K562 (cell line): Measurements from ENCODE around the gene SLC6A7. TPM values are rescaled to one million over a fixed set of nuclear protein-coding genes. Genes with fewer than 3 reads are reported as not detected.

ENCODE experiments used
- BDP1 ChIP-seq: IDR thresholded peaks from 3 replicates; pipeline ENCODE4 v1.6.1; 2011; ENCODE audit not compliant: insufficient read length, insufficient read depth
- CHD7 ChIP-seq: fragments of 200-600 bp; sonication (generic); IDR thresholded peaks from one replicate; pipeline ENCODE4 v1.6.1; 2012; ENCODE audit warnings: mild to moderate bottlenecking, low read depth, low read length, inconsistent platforms
- ETS1 ChIP-seq: conservative IDR thresholded peaks from 2 replicates; pipeline ENCODE4 v1.6.1; 2011; ENCODE audit warnings: low read depth, mild to moderate bottlenecking, low read length; ENCODE audit not compliant: control insufficient read depth
- FOSL1 ChIP-seq: fragments of 200-800 bp; sonication (Bioruptor generic); conservative IDR thresholded peaks from 2 replicates; pipeline ENCODE4 v1.6.1; 2016; ENCODE audit warnings: missing genetic modification characterization, missing compliant biosample characterization
- FOXK2 ChIP-seq, 2 experiments: fragments of 450-650 bp; IDR thresholded peaks in 1 of 2; conservative IDR thresholded peaks in 1 of 2; 2 replicates each; pipeline ENCODE4 v1.6.1; 2016; ENCODE audit warnings: low read depth in 2 of 2, mild to moderate bottlenecking in 1 of 2
- JUN ChIP-seq, 2 experiments: sonication (generic) in 1 of 2; formaldehyde crosslinking in 1 of 2; IDR thresholded peaks; 2 replicates each; pipeline versions ENCODE4 v1.6.1 to v1.8.0; 2012 to 2022; ENCODE audit warnings: borderline replicate concordance in 2 of 2, mild to moderate bottlenecking in 2 of 2, improper control_type of control experiment in 1 of 2, low read depth in 1 of 2, low read length in 1 of 2, missing genetic modification reagents in 1 of 2
- LCOR ChIP-seq: sonication (generic); formaldehyde crosslinking; IDR thresholded peaks from 2 replicates; pipeline ENCODE4 v1.8.0; 2022; ENCODE audit warnings: mild to moderate bottlenecking, missing genetic modification reagents
- NFXL1 ChIP-seq: fragments of 450-650 bp; formaldehyde crosslinking; IDR thresholded peaks from 2 replicates; pipeline ENCODE4 v1.4.0; 2021; ENCODE audit warnings: mild to moderate bottlenecking
- PHF21A ChIP-seq: fragments of 450-650 bp; IDR thresholded peaks from 2 replicates; pipeline ENCODE4 v1.6.1; 2017; ENCODE audit warnings: low read depth, borderline replicate concordance
- PTBP1 ChIP-seq: fragments of 200-400 bp; formaldehyde crosslinking; IDR thresholded peaks from 2 replicates; pipeline ENCODE4 v1.6.1; 2017; ENCODE audit warnings: low read depth, low read length
- RBM14 ChIP-seq: fragments of 200-400 bp; formaldehyde crosslinking; IDR thresholded peaks from 2 replicates; pipeline ENCODE4 v1.6.1; 2018; ENCODE audit warnings: low read depth, mild to moderate bottlenecking, low read length, moderate library complexity, borderline replicate concordance; ENCODE audit not compliant: insufficient read depth
- SPI1 ChIP-seq: IDR thresholded peaks from 2 replicates; pipeline ENCODE4 v1.6.1; 2011; ENCODE audit warnings: low read depth, low read length, control low read depth, borderline replicate concordance
- TFAP4 ChIP-seq: sonication (generic); formaldehyde crosslinking; IDR thresholded peaks from 2 replicates; pipeline ENCODE4 v1.8.0; 2022; ENCODE audit warnings: missing genetic modification reagents, mild to moderate bottlenecking, moderate library complexity, borderline replicate concordance
- ZNF561 ChIP-seq: fragments of 450-650 bp; formaldehyde crosslinking; conservative IDR thresholded peaks from 2 replicates; pipeline ENCODE4 v1.4.0; 2020; ENCODE audit warnings: mild to moderate bottlenecking, moderate library complexity
- ZNF76 ChIP-seq: fragments of 250-450 bp; sonication (Bioruptor Pico); IDR thresholded peaks from 2 replicates; pipeline ENCODE4 v1.4.0; 2020; ENCODE audit warnings: mild to moderate bottlenecking, moderate library complexity, borderline replicate concordance
- polyA plus RNA-seq, 8 experiments: library from polyadenylated mRNA; depleted of rRNA in 4 of 8; stranded (reverse) in 5 of 8; unstranded in 3 of 8; fragments of >200 nt; fragmentation: Nextera tagmentation in 2 of 8; fragmentation: Illumina TruSeq in 1 of 8; extraction: Ambion mirVana in 2 of 8; extraction: Trizol in 1 of 8; gene quantifications; 2 replicates each; pipeline versions ENCODE4 v1.2.1 to v1.2.3, GENCODE V29; 2011 to 2014; ENCODE audit warnings: inconsistent platforms in 1 of 8, missing spikeins in 1 of 8
- total RNA-seq, 7 experiments: library from RNA; depleted of rRNA in 6 of 7; stranded (reverse); fragments of >200 nt in 6 of 7; fragmentation: Illumina TruSeq in 2 of 7; extraction: Trizol in 2 of 7; gene quantifications; 2 replicates each; pipeline versions ENCODE4 v1.2.1 to v1.2.3, GENCODE V29; 2011 to 2021; ENCODE audit warnings: low replicate concordance in 1 of 7

The SLC6A7 gene
- total and polyA plus RNA-seq, 9 of the 15 experiments (the other 6 are each of a cell fraction or from before 2014, with no cell fraction given), result not detected

- TF ChIP-seq CHD7 (no peak), FOXK2 (conservative IDR thresholded peaks at IDR 0.05 in 1 of 2, IDR thresholded peaks at IDR 0.05 in 1 of 2; ENCODE audit: low read depth in 2 of 2) (peak; percentile 70 to 76), ZNF561 (no peak), LCOR (CRISPR knock-in tag) (no peak), PTBP1 (no peak), FOSL1 (tag) (peak; percentile 94), JUN (IDR thresholded peaks at IDR 0.05; ENCODE audit: borderline replicate concordance, low read depth, low read length) (peak; percentile 95), JUN (CRISPR knock-in tag; IDR thresholded peaks at IDR 0.05; ENCODE audit: borderline replicate concordance) (no peak), NFXL1 (CRISPR knock-in tag) (no peak), TFAP4 (CRISPR knock-in tag) (no peak), ETS1 (no peak), RBM14 (no peak), ZNF76 (CRISPR knock-in tag) (no peak), BDP1 (no peak), PHF21A (no peak), SPI1 (no peak)
Observed at GRCh38 chr5:150142959-150143349, 46.9 kb upstream of the SLC6A7 start (continued).
